Measurements from ENCODE around the gene TBXT.

Gene TBXT

DNA sequence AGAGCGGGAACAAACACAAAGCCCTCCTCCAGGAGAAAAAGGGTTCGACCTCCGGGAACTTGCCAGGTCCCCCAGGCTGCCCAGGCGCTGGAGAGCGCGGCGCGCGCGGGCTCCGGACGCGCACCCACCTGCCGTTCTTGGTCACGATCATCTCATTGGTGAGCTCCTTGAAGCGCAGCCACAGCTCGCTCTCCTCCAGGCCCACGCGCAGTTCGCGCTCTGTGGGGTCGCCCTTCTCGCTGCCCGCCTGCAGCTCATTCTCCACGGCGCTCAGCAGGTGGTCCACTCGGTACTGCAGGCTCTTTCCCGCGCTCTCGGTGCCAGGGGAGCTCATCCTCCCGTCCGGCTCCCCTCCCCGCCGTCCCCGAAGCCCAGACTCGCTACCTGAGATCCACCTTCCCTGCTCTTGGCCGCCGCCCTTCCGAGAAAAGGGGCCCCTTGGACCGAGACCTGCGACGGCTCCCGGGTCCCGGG, 356 bp downstream of the TBXT start:
- no peak overlapping the region for H3K27ac ChIP-seq (ENCODE audit: low read depth, low read length)
- no peak overlapping the region for H3K9ac ChIP-seq (ENCODE audit: low read length)
- H3K36me3 ChIP-seq (ENCODE audit: control insufficient read depth, insufficient read depth, low read length) = no peaks in the 10 kb centered on the region
- H3K4me3 ChIP-seq (ENCODE audit: low read length) = no peak overlapping the region
- H3K27me3 ChIP-seq (ENCODE audit: control insufficient read depth, insufficient read depth, low read length) = peaks cover 38% of the 10 kb centered on the region
- no peaks in the 10 kb centered on the region for H3K4me1 ChIP-seq (ENCODE audit: control insufficient read depth, insufficient read depth, low read length)

DNA sequence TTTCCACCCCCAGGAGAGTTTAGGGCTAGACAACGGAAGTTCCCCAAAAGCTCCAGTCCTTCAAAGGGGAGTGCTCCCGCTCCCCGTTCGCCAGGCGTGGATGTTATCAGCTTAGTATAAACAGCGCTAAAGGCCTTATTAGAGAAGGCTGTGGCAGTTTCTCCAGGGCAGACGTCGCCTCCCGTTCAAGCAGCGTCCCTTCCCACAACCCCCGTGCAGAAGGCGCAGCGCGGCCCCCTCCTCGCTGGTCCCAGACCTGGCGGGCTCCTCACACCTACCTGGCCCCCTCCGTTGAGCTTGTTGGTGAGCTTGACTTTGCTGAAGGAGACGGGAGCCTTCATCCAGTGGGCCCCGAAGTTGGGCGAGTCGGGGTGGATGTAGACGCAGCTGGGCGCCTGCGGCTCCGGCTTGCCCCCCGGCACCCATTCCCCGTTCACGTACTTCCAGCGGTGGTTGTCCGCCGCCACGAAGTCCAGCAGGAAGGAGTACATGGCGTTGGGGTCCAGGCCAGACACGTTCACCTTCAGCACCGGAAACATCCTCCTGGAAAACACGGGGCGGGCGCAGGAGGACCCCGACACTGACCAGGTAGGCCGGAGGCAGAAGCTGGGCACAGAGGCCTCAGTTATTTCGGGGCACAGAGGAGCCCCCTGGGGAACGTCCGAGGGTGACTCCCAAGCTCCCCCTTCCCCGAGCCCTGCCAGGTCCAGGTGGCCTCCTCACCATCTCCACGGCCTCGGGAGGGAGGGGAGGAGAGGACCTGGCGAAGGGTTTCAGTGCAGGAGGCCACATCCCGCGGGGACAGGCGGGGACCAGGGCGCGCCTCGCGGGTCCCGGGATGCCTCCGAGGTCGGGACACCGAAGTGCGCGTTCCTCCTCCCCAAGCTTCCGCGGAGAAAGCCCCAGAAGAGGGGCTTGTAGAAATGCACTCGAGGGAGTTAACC, 1.1 kb downstream of the TBXT start:
- H3K27me3 ChIP-seq (ENCODE audit: control insufficient read depth, insufficient read depth, low read length) = peaks cover 38% of the 10 kb centered on the region
- H3K27ac ChIP-seq (ENCODE audit: low read depth, low read length) = no peak overlapping the region
- no peaks in the 10 kb centered on the region for H3K4me1 ChIP-seq (ENCODE audit: control insufficient read depth, insufficient read depth, low read length)
- no peaks in the 10 kb centered on the region for H3K36me3 ChIP-seq (ENCODE audit: control insufficient read depth, insufficient read depth, low read length)
- H3K4me3 ChIP-seq (ENCODE audit: low read length) = no peak overlapping the region
- no peak overlapping the region for H3K9ac ChIP-seq (ENCODE audit: low read length)

DNA sequence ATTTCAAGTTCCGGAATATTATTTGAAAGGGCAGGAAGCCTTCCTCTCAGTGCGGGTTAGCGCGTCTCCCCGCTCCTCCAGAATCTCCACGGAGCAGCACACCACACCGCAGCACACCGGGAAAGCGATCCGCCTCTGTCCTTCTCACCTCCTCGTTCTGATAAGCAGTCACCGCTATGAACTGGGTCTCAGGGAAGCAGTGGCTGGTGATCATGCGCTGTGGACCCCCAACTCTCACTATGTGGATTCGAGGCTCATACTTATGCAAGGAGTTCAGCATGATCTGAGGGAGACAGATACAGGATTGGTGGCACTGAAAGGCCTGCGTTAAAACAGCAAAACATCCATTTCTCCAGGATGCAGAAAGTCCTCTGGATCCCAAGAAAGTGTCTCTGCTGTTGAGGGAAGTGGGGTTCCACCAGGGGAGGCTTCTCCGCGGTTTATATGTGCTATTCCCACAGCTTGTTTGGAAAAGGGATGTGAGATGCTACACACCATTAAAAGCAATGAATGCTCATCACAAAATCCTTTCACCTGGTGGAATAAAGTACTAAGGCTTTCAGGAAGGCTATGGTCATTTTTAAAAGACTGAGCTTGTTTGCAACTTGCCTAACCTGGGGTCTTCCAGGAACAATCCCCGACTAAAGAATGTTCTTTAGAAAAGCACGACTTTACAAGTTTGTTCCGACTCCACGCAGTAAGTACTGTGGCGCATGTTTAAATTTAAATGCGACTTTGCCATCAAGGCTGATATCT, 1.9 kb downstream of the TBXT start:
- Histone ChIP-seq H3K4me3 (ENCODE audit: low read length) (no peak overlapping the region), H3K27me3 (ENCODE audit: control insufficient read depth, insufficient read depth, low read length) (peaks cover 36% of the 10 kb centered on the region), H3K4me1 (ENCODE audit: control insufficient read depth, insufficient read depth, low read length) (no peaks in the 10 kb centered on the region), H3K36me3 (ENCODE audit: control insufficient read depth, insufficient read depth, low read length) (no peaks in the 10 kb centered on the region), H3K27ac (ENCODE audit: low read depth, low read length) (no peak overlapping the region), H3K9ac (ENCODE audit: low read length) (no peak overlapping the region)

DNA sequence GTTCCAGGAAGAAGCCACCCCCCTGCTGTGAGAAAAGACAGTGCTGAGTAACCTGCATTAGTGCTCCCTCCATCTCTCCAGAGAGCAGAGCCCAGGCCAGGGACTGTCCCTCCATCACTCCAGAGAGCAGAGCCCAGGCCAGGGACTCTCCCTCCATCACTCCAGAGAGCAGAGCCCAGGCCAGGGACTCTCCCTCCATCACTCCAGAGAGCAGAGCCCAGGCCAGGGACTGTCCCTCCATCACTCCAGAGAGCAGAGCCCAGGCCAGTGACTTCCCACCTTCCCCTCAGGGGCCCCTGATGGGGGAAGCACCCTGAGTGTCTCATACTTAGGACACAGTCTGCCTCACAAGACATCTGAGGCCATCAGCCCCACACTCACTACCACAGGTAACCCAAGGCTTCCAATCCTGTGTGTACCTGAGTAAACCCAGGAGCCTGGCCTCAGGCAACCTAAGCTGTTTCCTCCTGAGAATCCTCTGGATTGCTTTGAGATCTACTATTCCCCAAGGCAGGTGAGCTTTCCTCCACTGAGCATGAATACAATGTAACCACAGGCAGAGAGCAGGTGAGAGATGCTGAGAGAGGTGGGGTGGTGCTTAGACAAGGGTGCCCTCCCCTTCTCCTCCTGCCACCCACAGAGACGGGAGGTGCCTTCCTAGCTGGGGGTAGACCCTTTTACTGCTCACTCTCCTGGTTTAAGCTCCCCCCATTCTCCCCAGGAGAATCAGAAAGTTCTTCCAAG, 4.9 kb downstream of the TBXT start:
- Histone ChIP-seq H3K36me3 (ENCODE audit: control insufficient read depth, insufficient read depth, low read length) (no peaks in the 10 kb centered on the region), H3K9ac (ENCODE audit: low read length) (no peak overlapping the region), H3K4me1 (ENCODE audit: control insufficient read depth, insufficient read depth, low read length) (no peaks in the 10 kb centered on the region), H3K27ac (ENCODE audit: low read depth, low read length) (no peak overlapping the region), H3K27me3 (ENCODE audit: control insufficient read depth, insufficient read depth, low read length) (peaks cover 25% of the 10 kb centered on the region), H3K4me3 (ENCODE audit: low read length) (no peak overlapping the region)

DNA sequence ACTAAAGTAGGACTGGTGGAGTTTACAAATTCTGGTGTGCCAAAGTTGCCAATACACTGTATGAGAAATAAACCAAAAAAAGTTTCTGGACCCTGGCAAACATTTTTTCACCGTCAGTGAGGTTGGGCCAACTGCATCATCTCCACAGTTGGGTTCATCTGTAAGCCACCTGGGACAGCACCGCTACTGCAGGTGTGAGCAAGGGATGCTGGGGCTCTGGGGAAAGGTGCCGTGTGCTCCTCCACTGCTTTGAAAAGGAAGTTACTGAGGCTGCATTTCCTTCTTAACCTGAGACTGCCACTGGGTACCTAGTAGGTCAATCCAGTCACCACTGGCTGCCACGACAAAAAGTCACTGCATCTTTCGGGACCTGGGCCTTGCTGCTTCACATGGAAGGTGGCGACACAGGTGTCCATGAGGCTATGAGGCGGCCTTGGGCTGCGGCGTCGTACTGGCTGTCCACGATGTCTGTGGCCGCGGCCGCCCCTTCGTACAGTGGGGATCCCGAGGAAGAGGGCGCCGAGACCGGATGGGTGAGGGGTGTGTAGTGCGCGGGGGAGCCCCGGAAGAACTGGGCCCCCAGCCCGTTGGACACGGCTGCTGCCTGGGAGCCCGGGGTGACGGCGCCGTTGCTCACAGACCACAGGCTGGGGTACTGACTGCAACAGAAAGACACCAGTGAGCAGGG, 9.6 kb downstream of the TBXT start:
- H3K4me1 ChIP-seq (ENCODE audit: control insufficient read depth, insufficient read depth, low read length) = no peaks in the 10 kb centered on the region
- H3K9ac ChIP-seq (ENCODE audit: low read length) = no peak overlapping the region
- no peaks in the 10 kb centered on the region for H3K27me3 ChIP-seq (ENCODE audit: control insufficient read depth, insufficient read depth, low read length)
- no peak overlapping the region for H3K27ac ChIP-seq (ENCODE audit: low read depth, low read length)
- no peaks in the 10 kb centered on the region for H3K36me3 ChIP-seq (ENCODE audit: control insufficient read depth, insufficient read depth, low read length)
- H3K4me3 ChIP-seq (ENCODE audit: low read length) = no peak overlapping the region

DNA sequence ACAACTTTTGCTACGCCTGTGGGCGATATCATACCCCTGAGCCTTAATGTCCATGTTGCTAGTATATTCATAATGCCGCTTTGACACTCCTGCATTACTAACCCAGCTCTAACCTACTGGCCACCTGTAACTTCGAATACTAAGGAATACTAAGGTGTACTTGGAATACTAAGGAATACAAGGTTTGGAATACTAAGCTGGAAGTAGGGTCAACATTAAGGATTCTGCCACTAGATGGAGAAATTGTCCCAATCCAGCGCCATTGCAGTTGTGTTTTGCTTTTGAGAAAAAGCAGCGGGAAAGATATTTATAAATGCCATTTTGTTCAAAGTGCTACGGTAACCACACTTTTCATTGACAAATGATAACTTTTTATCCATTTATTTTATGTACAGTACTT, 10.7 kb downstream of the TBXT start:
- Histone ChIP-seq H3K9ac (ENCODE audit: low read length) (no peak overlapping the region), H3K27me3 (ENCODE audit: control insufficient read depth, insufficient read depth, low read length) (no peaks in the 10 kb centered on the region), H3K27ac (ENCODE audit: low read depth, low read length) (no peak overlapping the region), H3K4me3 (ENCODE audit: low read length) (no peak overlapping the region), H3K36me3 (ENCODE audit: control insufficient read depth, insufficient read depth, low read length) (no peaks in the 10 kb centered on the region), H3K4me1 (ENCODE audit: control insufficient read depth, insufficient read depth, low read length) (no peaks in the 10 kb centered on the region)

DNA sequence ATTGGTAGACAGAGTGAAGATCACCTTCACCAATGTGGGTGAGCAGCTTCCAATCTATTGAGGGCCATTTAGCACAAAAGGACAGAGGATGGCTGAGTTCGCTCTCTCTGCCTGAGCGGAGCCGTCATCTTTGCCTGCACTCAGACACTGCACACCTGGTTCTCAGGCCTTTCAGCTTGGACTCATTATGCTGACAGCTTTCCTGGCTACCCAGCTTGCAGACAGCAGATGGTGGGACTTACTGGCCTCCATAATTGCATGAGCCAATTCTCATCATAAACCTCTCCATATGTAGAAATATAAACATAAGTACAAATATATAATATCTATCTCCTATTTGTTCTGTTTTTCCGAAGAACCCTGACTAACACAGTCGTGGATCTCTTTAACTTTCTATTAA, 13.7 kb downstream of the TBXT start:
- no peak overlapping the region for H3K27ac ChIP-seq (ENCODE audit: low read depth, low read length)
- no peaks in the 10 kb centered on the region for H3K36me3 ChIP-seq (ENCODE audit: control insufficient read depth, insufficient read depth, low read length)
- H3K4me3 ChIP-seq (ENCODE audit: low read length) = no peak overlapping the region
- H3K27me3 ChIP-seq (ENCODE audit: control insufficient read depth, insufficient read depth, low read length) = no peaks in the 10 kb centered on the region
- H3K9ac ChIP-seq (ENCODE audit: low read length) = no peak overlapping the region
- no peaks in the 10 kb centered on the region for H3K4me1 ChIP-seq (ENCODE audit: control insufficient read depth, insufficient read depth, low read length)

DNA sequence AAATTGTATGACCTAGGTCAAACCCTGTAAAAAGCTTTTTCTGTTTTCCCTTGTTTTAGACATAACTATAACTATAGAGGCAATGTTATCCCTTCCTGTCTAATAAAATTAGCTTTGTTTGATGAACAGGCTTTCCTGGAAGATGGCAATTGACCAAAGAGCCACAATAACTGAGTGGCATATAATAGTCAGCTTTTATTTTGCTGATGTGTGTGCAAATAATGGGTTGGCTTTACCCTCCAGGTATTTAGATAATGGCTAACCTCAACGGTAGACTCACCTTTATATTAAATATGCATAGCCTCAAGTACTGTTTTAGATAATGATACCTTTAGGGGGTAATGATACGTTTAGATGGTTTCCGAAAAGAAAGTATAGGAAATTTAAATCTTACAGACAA, 15.0 kb downstream of the TBXT start:
- H3K4me1 ChIP-seq (ENCODE audit: control insufficient read depth, insufficient read depth, low read length) = no peaks in the 10 kb centered on the region
- no peaks in the 10 kb centered on the region for H3K27me3 ChIP-seq (ENCODE audit: control insufficient read depth, insufficient read depth, low read length)
- no peak overlapping the region for H3K9ac ChIP-seq (ENCODE audit: low read length)
- H3K4me3 ChIP-seq (ENCODE audit: low read length) = no peak overlapping the region
- no peak overlapping the region for H3K27ac ChIP-seq (ENCODE audit: low read depth, low read length)
- H3K36me3 ChIP-seq (ENCODE audit: control insufficient read depth, insufficient read depth, low read length) = no peaks in the 10 kb centered on the region

DNA sequence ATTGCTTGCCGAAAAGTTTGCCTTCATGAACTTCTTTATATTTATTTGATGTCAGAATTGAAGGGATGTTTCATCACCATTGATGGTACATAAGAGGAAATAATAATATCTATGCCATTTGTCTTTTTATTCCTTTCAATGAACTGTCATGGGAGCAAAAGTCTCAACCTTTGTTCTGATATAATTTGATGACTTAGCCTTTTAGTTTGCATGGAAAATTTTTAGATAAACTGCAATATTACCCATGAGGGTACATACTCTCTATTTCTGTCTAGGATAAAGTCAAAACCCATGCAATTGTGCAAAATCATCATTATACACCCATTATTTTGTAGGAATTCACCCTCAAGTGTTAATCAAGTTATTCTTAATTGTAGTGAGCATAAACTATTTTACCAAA, 15.9 kb downstream of the TBXT start:
- H3K27ac ChIP-seq (ENCODE audit: low read depth, low read length) = no peak overlapping the region
- H3K36me3 ChIP-seq (ENCODE audit: control insufficient read depth, insufficient read depth, low read length) = no peaks in the 10 kb centered on the region
- no peaks in the 10 kb centered on the region for H3K4me1 ChIP-seq (ENCODE audit: control insufficient read depth, insufficient read depth, low read length)
- no peaks in the 10 kb centered on the region for H3K27me3 ChIP-seq (ENCODE audit: control insufficient read depth, insufficient read depth, low read length)
- no peak overlapping the region for H3K4me3 ChIP-seq (ENCODE audit: low read length)
- H3K9ac ChIP-seq (ENCODE audit: low read length) = no peak overlapping the region

DNA sequence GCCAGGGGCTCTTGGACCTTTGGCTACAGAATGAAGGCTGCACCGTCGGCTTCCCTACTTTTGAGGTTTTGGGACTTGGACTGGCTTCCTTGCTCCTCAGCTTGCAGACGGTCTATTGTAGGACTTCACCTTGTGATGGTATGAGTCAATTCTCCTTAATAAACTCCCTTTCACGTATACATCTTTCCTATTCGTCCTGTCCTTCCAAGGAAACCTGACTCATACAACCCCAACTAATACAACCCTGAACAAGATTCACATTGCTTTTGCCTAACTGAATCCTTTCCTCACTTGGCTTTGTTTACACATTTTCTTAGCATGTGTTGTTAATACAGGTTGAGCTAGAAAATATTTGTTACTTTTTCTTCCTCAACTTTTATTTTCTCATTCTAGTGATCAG, 21.9 kb downstream of the TBXT start:
- Histone ChIP-seq H3K36me3 (ENCODE audit: control insufficient read depth, insufficient read depth, low read length) (no peaks in the 10 kb centered on the region), H3K4me3 (ENCODE audit: low read length) (no peak overlapping the region), H3K27me3 (ENCODE audit: control insufficient read depth, insufficient read depth, low read length) (no peaks in the 10 kb centered on the region), H3K9ac (ENCODE audit: low read length) (no peak overlapping the region), H3K27ac (ENCODE audit: low read depth, low read length) (no peak overlapping the region), H3K4me1 (ENCODE audit: control insufficient read depth, insufficient read depth, low read length) (no peaks in the 10 kb centered on the region)

DNA sequence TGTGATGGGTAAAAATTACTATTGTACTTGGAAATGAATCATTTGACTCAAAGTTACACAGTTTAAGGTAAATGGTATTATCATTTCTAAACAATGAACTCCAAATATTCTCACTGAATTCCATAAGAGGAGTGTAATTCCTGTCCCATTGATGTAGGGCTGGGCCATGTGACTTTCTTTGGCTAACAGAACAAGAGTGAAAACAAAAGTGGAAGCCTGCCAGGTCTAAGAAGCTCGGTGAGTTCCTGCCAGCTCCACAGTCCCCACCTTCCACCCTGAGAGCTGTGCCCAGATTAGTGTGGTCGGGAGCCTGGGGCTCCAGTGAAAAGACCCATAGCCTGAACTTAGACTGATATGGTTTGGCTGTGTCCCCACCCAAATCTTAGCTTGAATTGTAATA, 24.6 kb downstream of the TBXT start:
- H3K9ac ChIP-seq (ENCODE audit: low read length) = no peak overlapping the region
- H3K4me1 ChIP-seq (ENCODE audit: control insufficient read depth, insufficient read depth, low read length) = no peaks in the 10 kb centered on the region
- no peaks in the 10 kb centered on the region for H3K36me3 ChIP-seq (ENCODE audit: control insufficient read depth, insufficient read depth, low read length)
- H3K27ac ChIP-seq (ENCODE audit: low read depth, low read length) = no peak overlapping the region
- H3K4me3 ChIP-seq (ENCODE audit: low read length) = no peak overlapping the region
- H3K27me3 ChIP-seq (ENCODE audit: control insufficient read depth, insufficient read depth, low read length) = no peaks in the 10 kb centered on the region

All from rectal smooth muscle tissue (tissue), 1 donor.